OCI-LY1 (cell line): ENCODE measurements around the gene SLC45A1.

Experiments used
- EZH2 ChIP-seq: fragments of 200-600 bp; sonication (generic), shearing (Covaris generic); IDR thresholded peaks from 2 replicates; pipeline ENCODE4 v1.8.0; 2017; ENCODE audit warnings: borderline replicate concordance, mixed run types, mild to moderate bottlenecking, antibody characterized with exemption, low read length, moderate library complexity, mixed read lengths
- TF ChIP-seq, protein P1 (sequence below): fragments of 200-600 bp; sonication (generic), shearing (Covaris generic); IDR thresholded peaks from 2 replicates; pipeline ENCODE4 v1.5.1; 2017; ENCODE audit warnings: mild to moderate bottlenecking, antibody characterized with exemption, low read length, moderate library complexity, mixed read lengths

DNA sequence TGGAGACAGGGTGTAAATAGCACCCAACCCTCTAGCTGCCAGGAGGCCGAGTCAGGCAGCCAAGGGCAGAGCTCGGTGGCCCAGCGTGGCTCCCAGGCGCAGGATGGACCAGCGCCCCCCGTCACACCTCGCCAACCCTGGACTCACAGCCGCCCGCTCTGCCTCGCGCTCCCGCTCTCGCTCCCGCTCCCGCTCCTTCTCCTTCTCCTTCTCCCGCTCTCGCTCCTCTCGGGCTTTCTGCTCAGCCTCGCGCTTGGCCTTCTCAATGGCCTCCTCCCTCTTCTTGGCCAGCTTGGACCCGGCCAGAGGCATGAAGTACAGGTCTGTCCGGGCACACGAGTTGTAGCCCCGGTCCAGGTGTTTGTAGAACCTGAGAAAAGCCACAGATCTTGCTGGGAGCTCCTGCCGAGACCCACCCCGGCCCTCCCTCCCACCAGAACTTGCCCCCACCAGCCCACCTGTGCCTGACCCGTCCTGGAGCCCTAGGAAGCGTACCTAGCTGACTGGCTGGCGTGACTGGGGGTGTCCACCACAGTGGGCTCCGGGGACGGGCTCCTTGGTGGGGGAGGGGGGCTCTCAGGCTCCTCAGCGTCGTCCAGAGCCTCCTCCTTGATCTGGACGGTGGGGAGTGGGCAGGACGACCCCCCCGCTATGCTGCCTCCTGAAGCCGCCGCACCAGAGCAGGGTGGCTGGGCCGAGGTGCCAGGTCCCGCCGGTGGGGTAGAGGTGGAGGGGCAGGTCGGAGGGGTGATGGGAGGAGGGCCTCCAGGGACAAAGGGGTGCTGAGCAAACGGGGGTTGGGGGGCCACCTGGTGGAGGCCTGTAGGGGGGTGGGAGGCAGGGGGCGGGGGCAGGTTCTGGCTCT is 41.9 kb downstream of the SLC45A1 start:
- TF ChIP-seq, protein P1, sequence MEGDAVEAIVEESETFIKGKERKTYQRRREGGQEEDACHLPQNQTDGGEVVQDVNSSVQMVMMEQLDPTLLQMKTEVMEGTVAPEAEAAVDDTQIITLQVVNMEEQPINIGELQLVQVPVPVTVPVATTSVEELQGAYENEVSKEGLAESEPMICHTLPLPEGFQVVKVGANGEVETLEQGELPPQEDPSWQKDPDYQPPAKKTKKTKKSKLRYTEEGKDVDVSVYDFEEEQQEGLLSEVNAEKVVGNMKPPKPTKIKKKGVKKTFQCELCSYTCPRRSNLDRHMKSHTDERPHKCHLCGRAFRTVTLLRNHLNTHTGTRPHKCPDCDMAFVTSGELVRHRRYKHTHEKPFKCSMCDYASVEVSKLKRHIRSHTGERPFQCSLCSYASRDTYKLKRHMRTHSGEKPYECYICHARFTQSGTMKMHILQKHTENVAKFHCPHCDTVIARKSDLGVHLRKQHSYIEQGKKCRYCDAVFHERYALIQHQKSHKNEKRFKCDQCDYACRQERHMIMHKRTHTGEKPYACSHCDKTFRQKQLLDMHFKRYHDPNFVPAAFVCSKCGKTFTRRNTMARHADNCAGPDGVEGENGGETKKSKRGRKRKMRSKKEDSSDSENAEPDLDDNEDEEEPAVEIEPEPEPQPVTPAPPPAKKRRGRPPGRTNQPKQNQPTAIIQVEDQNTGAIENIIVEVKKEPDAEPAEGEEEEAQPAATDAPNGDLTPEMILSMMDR: no peak
- no peak for TF ChIP-seq EZH2
